ENCODE results near the gene KCNN4. TPM values are rescaled to one million over a fixed set of nuclear protein-coding genes. Genes with fewer than 3 reads are reported as not detected.
"Not testable (repeated sequence)": the region's sequence is repeated elsewhere in the genome, so short reads cannot be mapped to it uniquely, and the experiment has no call there.

The KCNN4 gene
- total and polyA plus RNA-seq, 2 of the 13 experiments (the other 11 are each of a cell fraction or from before 2014, with no cell fraction given): 0.13 to 0.25 TPM

GRCh38 chr19:43826787-43827754 lies 46.3 kb upstream of the KCNN4 start, which contains the start of gene ZNF283 (continued):
- TF ChIP-seq GPBP1L1 (CRISPR knock-in tag; IDR thresholded peaks at IDR 0.05) (no peak), ETV6 (CRISPR knock-in tag; conservative IDR thresholded peaks at IDR 0.05) (no peak), SETDB1 (CRISPR knock-in tag; IDR thresholded peaks at IDR 0.05; ENCODE audit: borderline replicate concordance) (0 out of 2 replicates have a peak, but pooled peaks have one; percentile 19), ZGPAT (CRISPR knock-in tag; IDR thresholded peaks at IDR 0.05) (peak; percentile 41; the same call in 1 of the 2 replicates), ZBTB44 (CRISPR knock-in tag; IDR thresholded peaks at IDR 0.05) (no peak)

- H3K27me3 ChIP-seq (ENCODE audit: control insufficient read depth in 1 of 2, insufficient read depth in 2 of 2, low read length in 2 of 2); CTCF ChIA-PET (ENCODE audit: low intra/inter-chr PET ratio, low total read pairs); H4K20me1 ChIP-seq (ENCODE audit: insufficient read depth, low read length); H3K4me3 ChIP-seq (replicated peaks in 1 of 3; ENCODE audit: insufficient read depth in 1 of 3, low read depth in 2 of 3, low read length in 3 of 3); FAIRE-seq; in situ Hi-C loops (cut with HindIII; ENCODE audit: extremely low pct_ligation_motif_present, low pct_unique_long_range_greater_than_20kb); H3K79me2 ChIP-seq (ENCODE audit: insufficient read depth, low read length); H3K9ac ChIP-seq (ENCODE audit: insufficient read depth, low read depth, low read length); H3K36me3 ChIP-seq (replicated peaks in 1 of 2; ENCODE audit: control insufficient read depth in 1 of 2, insufficient read depth in 2 of 2, low read length in 2 of 2); H2AFZ ChIP-seq (ENCODE audit: low read length); H3K27ac ChIP-seq (ENCODE audit: extremely low read length, insufficient read depth, low read length); H3K9me3 ChIP-seq (ENCODE audit: low read length); BruUV-seq (replicated peaks); ATAC-seq; POLR2A ChIA-PET; H3K4me2 ChIP-seq (ENCODE audit: low read depth, low read length); H3K4me1 ChIP-seq (ENCODE audit: insufficient read depth, low read length); TF ChIP-seq SOX13 (IDR thresholded peaks at IDR 0.05): not testable (repeated sequence)
- TF ChIP-seq FOSL2 (CRISPR knock-in tag; IDR thresholded peaks at IDR 0.05): peak; percentile 44
- TF ChIP-seq GATAD2A (CRISPR knock-in tag; IDR thresholded peaks at IDR 0.05): 0 out of 2 replicates have a peak, but pooled peaks have one; percentile 16
- peak; percentile 49; the same call in 1 of the 2 replicates for TF ChIP-seq FOXA3 (CRISPR knock-in tag; IDR thresholded peaks at IDR 0.05)
- TF ChIP-seq SOX13 (CRISPR knock-in tag; conservative IDR thresholded peaks at IDR 0.05 in 1 of 2, IDR thresholded peaks at IDR 0.05 in 1 of 2): peak in 1 of 2 experiments; percentile 31; a peak in 1 of 4 replicates
- intact Hi-C loops (cut with micrococcal nuclease; ENCODE audit: unreplicated experiment): loop anchor here (10.0 kb wide), 1 partner anchor 110 kb away; the partner anchor contains the start of gene ZNF45
- DNase-seq (ENCODE audit: low spot score): peak; percentile 12
- 0% methylated on average over 4 of the region's 4 CpGs for WGBS (ENCODE audit: low lambda C conversion rate)
These were observed 43.8 kb upstream of the KCNN4 start for GRCh38 chr19:43824572-43824971.

- H3K9me3 ChIP-seq (ENCODE audit: low read length); H3K4me3 ChIP-seq (replicated peaks in 1 of 3; ENCODE audit: insufficient read depth in 1 of 3, low read depth in 2 of 3, low read length in 3 of 3); BruUV-seq (replicated peaks); in situ Hi-C loops (cut with HindIII; ENCODE audit: extremely low pct_ligation_motif_present, low pct_unique_long_range_greater_than_20kb); POLR2A ChIA-PET; DNase-seq (ENCODE audit: low spot score); H3K27ac ChIP-seq (ENCODE audit: extremely low read length, insufficient read depth, low read length); H4K20me1 ChIP-seq (ENCODE audit: insufficient read depth, low read length); H3K36me3 ChIP-seq (replicated peaks in 1 of 2; ENCODE audit: control insufficient read depth in 1 of 2, insufficient read depth in 2 of 2, low read length in 2 of 2); H3K4me1 ChIP-seq (ENCODE audit: insufficient read depth, low read length); CTCF ChIA-PET (ENCODE audit: low intra/inter-chr PET ratio, low total read pairs); H3K27me3 ChIP-seq (ENCODE audit: control insufficient read depth in 1 of 2, insufficient read depth in 2 of 2, low read length in 2 of 2); H3K79me2 ChIP-seq (ENCODE audit: insufficient read depth, low read length); FAIRE-seq; H2AFZ ChIP-seq (ENCODE audit: low read length); H3K9ac ChIP-seq (ENCODE audit: insufficient read depth, low read depth, low read length); H3K4me2 ChIP-seq (ENCODE audit: low read depth, low read length); ATAC-seq: not testable (repeated sequence)
- intact Hi-C loops (cut with micrococcal nuclease; ENCODE audit: unreplicated experiment): loop anchor here (10.0 kb wide), 1 partner anchor 111 kb away; the partner anchor contains the start of gene ZNF45
- 33% methylated on average over 3 of the region's 3 CpGs for WGBS (ENCODE audit: low lambda C conversion rate)
These were observed 43.1 kb upstream of the KCNN4 start for GRCh38 chr19:43823856-43824255.
